Thyroid gland (tissue), 4 donors: ENCODE results near the gene WDR27.

Experiments used
- CTCF ChIP-seq, 6 experiments: fragments of 200-600 bp in 3 of 6; fragments of 450-650 bp in 3 of 6; sonication (generic) in 3 of 6; IDR thresholded peaks; one replicate each; pipeline ENCODE4 v1.5.1; 2016 to 2019; ENCODE audit warnings: antibody characterized with exemption in 6 of 6, mild to moderate bottlenecking in 2 of 6, inconsistent platforms in 1 of 6, moderate library complexity in 1 of 6
- POLR2A ChIP-seq, 2 donors: fragments of 450-650 bp; IDR thresholded peaks; one replicate each; pipeline ENCODE4 v1.6.1; 2017; ENCODE audit warnings: antibody characterized with exemption in 2 of 2, mild to moderate bottlenecking in 2 of 2, moderate library complexity in 1 of 2

- TF ChIP-seq CTCF (IDR thresholded peaks at IDR 0.05) (no peak), POLR2A (IDR thresholded peaks at IDR 0.05) (no peak)
These were observed 397 bp downstream of the WDR27 start for GRCh38 chr6:169701311-169701953.
